Common myeloid progenitor, CD34-positive (primary cell): ENCODE results near the gene RGPD5. TPM values are rescaled to one million over a fixed set of nuclear protein-coding genes. Genes with fewer than 3 reads are reported as not detected.
"Not testable (repeated sequence)": the region's sequence is repeated elsewhere in the genome, so short reads cannot be mapped to it uniquely, and the experiment has no call there.

ENCODE experiments used
- CTCF ChIA-PET: fragments of 350-600 bp; sonication (Branson Sonifier 250); formaldehyde crosslinking; loops from one replicate; lab custom pipeline; 2021; ENCODE audit warnings: antibody characterized with exemption; lab: Charles Lee
- POLR2A ChIA-PET: fragments of 350-600 bp; sonication (Branson Sonifier 250); formaldehyde crosslinking; loops from one replicate; lab custom pipeline; 2021; ENCODE audit warnings: antibody characterized with exemption; lab: Charles Lee
- DNase-seq, 3 donors: peaks; one replicate each; pipeline versions ENCODE4 v3.0.0 to v3.0.0-alpha.2; 2013
- H3K27ac ChIP-seq, 2 experiments: 1 replicate in 1 of 2; 2 replicates in 1 of 2; pipeline ENCODE4 v1.7.0; 2013; ENCODE audit warnings: inconsistent platforms in 2 of 2, low read length in 2 of 2, mild to moderate bottlenecking in 2 of 2, low read depth in 1 of 2, moderate library complexity in 1 of 2; ENCODE audit not compliant: severe bottlenecking in 2 of 2, insufficient read depth in 1 of 2, poor library complexity in 1 of 2
- H3K27me3 ChIP-seq, 5 experiments: replicated peaks in 2 of 5; 1 replicate in 3 of 5; 2 replicates in 2 of 5; pipeline versions ENCODE4 v1.6.1 to v1.7.0; 2013; ENCODE audit warnings: low read length in 4 of 5, mild to moderate bottlenecking in 2 of 5, moderate library complexity in 2 of 5, inconsistent platforms in 1 of 5; ENCODE audit not compliant: insufficient read depth in 5 of 5, control insufficient read depth in 4 of 5
- H3K36me3 ChIP-seq, 4 experiments: 1 replicate in 2 of 4; 2 replicates in 2 of 4; pipeline versions ENCODE4 v1.6.1 to v1.7.0; 2013; ENCODE audit warnings: low read length in 3 of 4, control low read depth in 1 of 4, mild to moderate bottlenecking in 1 of 4; ENCODE audit not compliant: control insufficient read depth in 4 of 4, insufficient read depth in 4 of 4
- H3K4me1 ChIP-seq, 4 experiments: 1 replicate in 3 of 4; 2 replicates in 1 of 4; pipeline versions ENCODE4 v1.6.1 to v1.7.1; 2013; ENCODE audit warnings: low read length in 3 of 4, mild to moderate bottlenecking in 3 of 4, control low read depth in 1 of 4, inconsistent platforms in 1 of 4, moderate library complexity in 1 of 4; ENCODE audit not compliant: control insufficient read depth in 4 of 4, insufficient read depth in 4 of 4; ENCODE audit errors: control extremely low read depth in 1 of 4
- H3K4me3 ChIP-seq, 7 experiments: 1 replicate in 4 of 7; 2 replicates in 3 of 7; pipeline versions ENCODE4 v1.5.1 to v1.7.0; 2013; ENCODE audit warnings: mild to moderate bottlenecking in 7 of 7, low read length in 6 of 7, moderate library complexity in 6 of 7, inconsistent platforms in 2 of 7, low read depth in 2 of 7, control low read depth in 1 of 7; ENCODE audit not compliant: insufficient read depth in 4 of 7, control insufficient read depth in 1 of 7; ENCODE audit errors: extremely low read depth in 1 of 7
- H3K9me3 ChIP-seq, 5 experiments: 1 replicate in 4 of 5; 2 replicates in 1 of 5; pipeline versions ENCODE4 v1.6.1 to v1.7.1; 2013; ENCODE audit warnings: low read length in 4 of 5, mild to moderate bottlenecking in 2 of 5, inconsistent platforms in 1 of 5, low read depth in 1 of 5, moderate library complexity in 1 of 5; ENCODE audit not compliant: control insufficient read depth in 4 of 5, insufficient read depth in 2 of 5; ENCODE audit errors: control extremely low read depth in 1 of 5
- WGBS: methylation state at CpG from one replicate; pipeline ENCODE4 v1.1.5; 2013; ENCODE audit not compliant: insufficient coverage; 5-methylcytosine and 5-hydroxymethylcytosine counted together
- polyA plus RNA-seq: library from polyadenylated mRNA; unstranded; fragments of 120-200 nt; gene quantifications from one replicate; pipeline ENCODE4 v1.2.1, GENCODE V29; 2013

The RGPD5 gene
- polyA plus RNA-seq, result 12.1 TPM

GRCh38 chr2:109794074-109794737 is at the start of gene RGPD5:
Gene RGPD5, plus strand, starts transcription at chr2:109794305. Its CDS starts 161 bp downstream, at chr2:109794466.
- no CpG with 5 or more reads among the region's 77 CpGs for WGBS
- H3K9me3 ChIP-seq, H3K4me1 ChIP-seq, H3K27me3 ChIP-seq, H3K36me3 ChIP-seq, CTCF ChIA-PET, POLR2A ChIA-PET, H3K4me3 ChIP-seq, DNase-seq, H3K27ac ChIP-seq: not testable (repeated sequence)

GRCh38 chr2:109751572-109751971 is 42.5 kb upstream of the RGPD5 start:
- no CpG with 5 or more reads among the region's 6 CpGs for WGBS
- H3K27ac ChIP-seq, POLR2A ChIA-PET: not testable (repeated sequence)

GRCh38 chr2:109757163-109757824 is 36.8 kb upstream of the RGPD5 start:
- H3K36me3 ChIP-seq, H3K9me3 ChIP-seq, POLR2A ChIA-PET, DNase-seq, H3K4me3 ChIP-seq, H3K4me1 ChIP-seq, CTCF ChIA-PET, H3K27me3 ChIP-seq, H3K27ac ChIP-seq: not testable (repeated sequence)
- no CpG with 5 or more reads among the region's 3 CpGs for WGBS

More at GRCh38 chr2:109751572-109751971, 42.5 kb upstream of the RGPD5 start:
- H3K4me1 ChIP-seq, H3K27me3 ChIP-seq, H3K4me3 ChIP-seq, CTCF ChIA-PET, H3K9me3 ChIP-seq, DNase-seq, H3K36me3 ChIP-seq: not testable (repeated sequence)

- no CpG with 5 or more reads among the region's 106 CpGs for WGBS
- H3K27ac ChIP-seq, CTCF ChIA-PET, POLR2A ChIA-PET, H3K36me3 ChIP-seq, H3K9me3 ChIP-seq, H3K4me1 ChIP-seq, H3K27me3 ChIP-seq, H3K4me3 ChIP-seq: not testable (repeated sequence)
- peak in 1 of 3 donors; percentile 2 for DNase-seq
Observed at GRCh38 chr2:109760265-109761042, 33.7 kb upstream of the RGPD5 start.

- H3K4me3 ChIP-seq, H3K36me3 ChIP-seq, DNase-seq, H3K27ac ChIP-seq, H3K4me1 ChIP-seq, H3K27me3 ChIP-seq, CTCF ChIA-PET, H3K9me3 ChIP-seq, POLR2A ChIA-PET: not testable (repeated sequence)
- WGBS, result no CpG with 5 or more reads among the region's 23 CpGs
Observed at GRCh38 chr2:109761043-109761454, 33.1 kb upstream of the RGPD5 start.

- H3K4me3 ChIP-seq, H3K27me3 ChIP-seq, DNase-seq, H3K4me1 ChIP-seq, H3K27ac ChIP-seq, POLR2A ChIA-PET, H3K36me3 ChIP-seq, H3K9me3 ChIP-seq, CTCF ChIA-PET: not testable (repeated sequence)
- no CpG with 5 or more reads among the region's 5 CpGs for WGBS
Observed at GRCh38 chr2:109761976-109762375, 32.1 kb upstream of the RGPD5 start.

GRCh38 chr2:109766074-109766473 is 28.0 kb upstream of the RGPD5 start:
- POLR2A ChIA-PET, result not testable (repeated sequence)
- no CpG with 5 or more reads among the region's 11 CpGs for WGBS

More at GRCh38 chr2:109766074-109766473, 28.0 kb upstream of the RGPD5 start:
- H3K4me3 ChIP-seq, H3K36me3 ChIP-seq, H3K27ac ChIP-seq, CTCF ChIA-PET, H3K9me3 ChIP-seq, H3K4me1 ChIP-seq, DNase-seq, H3K27me3 ChIP-seq: not testable (repeated sequence)
